GM12878 (cell line): ENCODE data around the gene NR2F1-AS1. TPM values are rescaled to one million over a fixed set of nuclear protein-coding genes. Genes with fewer than 3 reads are reported as not detected.

ENCODE experiments used
- ATAC-seq: fragments of 200-7000 bp; cut with Tn5 transposase; 3 replicates; pipeline ENCODE4 v1.9.1; 2020; ENCODE audit warnings: mild to moderate bottlenecking, moderate library complexity
- BruUV-seq: library from RNA; stranded (reverse); fragments of 400-500 nt; replicated peaks from 2 replicates; lab custom pipeline; 2021; lab: Mats Ljungman, UMichigan
- CTCF ChIA-PET: fragments of 300-600 bp; sonication (Branson Sonifier 250); formaldehyde crosslinking; extraction: SDS; loops from one replicate; lab custom pipeline; 2021; ENCODE audit warnings: inconsistent platforms; lab: Yijun Ruan, JAX
- POLR2A ChIA-PET: fragments of 350-600 bp; formaldehyde crosslinking; extraction: SDS; loops from one replicate; lab custom pipeline; 2021; ENCODE audit warnings: inconsistent platforms; lab: Charles Lee
- RAD21 ChIA-PET: fragments of 300-600 bp; sonication (Branson Sonifier 250); formaldehyde crosslinking; loops from one replicate; lab custom pipeline; 2023; ENCODE audit warnings: antibody characterized with exemption; ENCODE audit not compliant: unreplicated experiment; lab: Charles Lee
- SMC1A ChIA-PET: fragments of 300-600 bp; sonication (Branson Sonifier 250); formaldehyde crosslinking; loops from one replicate; lab custom pipeline; 2023; ENCODE audit not compliant: unreplicated experiment, uncharacterized antibody; lab: Charles Lee
- DNase-seq: peaks from one replicate; pipeline ENCODE4 v3.0.0-alpha.2; 2011; ENCODE audit warnings: low read depth, low spot score
- FAIRE-seq: peaks from 3 replicates; lab custom pipeline; 2011; peaks lifted over from hg19 to GRCh38; lab: Jason Lieb, UNC
- H2AFZ ChIP-seq: 2 replicates; pipeline ENCODE4 v1.6.0; 2011; ENCODE audit warnings: low read depth, low read length, control low read depth; ENCODE audit not compliant: control insufficient read depth
- H3K27ac ChIP-seq: 2 replicates; pipeline ENCODE4 v1.5.1; 2011; ENCODE audit warnings: control low read depth; ENCODE audit not compliant: control insufficient read depth, insufficient read depth
- H3K27me3 ChIP-seq, 2 experiments: replicated peaks in 1 of 2; 2 replicates each; pipeline versions ENCODE4 v1.6.0 to v1.6.1; 2011; ENCODE audit warnings: low read length in 1 of 2; ENCODE audit not compliant: control insufficient read depth in 2 of 2, insufficient read depth in 2 of 2
- H3K36me3 ChIP-seq, 2 experiments: 2 replicates each; pipeline ENCODE4 v1.5.1; 2011; ENCODE audit warnings: low read length in 1 of 2; ENCODE audit not compliant: control insufficient read depth in 2 of 2, insufficient read depth in 2 of 2
- H3K4me1 ChIP-seq: 2 replicates; pipeline ENCODE4 v1.6.1; 2011; ENCODE audit warnings: mild to moderate bottlenecking, low read length, moderate library complexity, mixed read lengths; ENCODE audit not compliant: control insufficient read depth, insufficient read depth
- H3K4me2 ChIP-seq: 2 replicates; pipeline ENCODE4 v1.6.0; 2011; ENCODE audit warnings: control low read depth; ENCODE audit not compliant: control insufficient read depth, insufficient read depth
- H3K4me3 ChIP-seq: fragments of 200-600 bp; sonication (generic); 2 replicates; pipeline ENCODE4 v1.5.1; 2016
- H3K79me2 ChIP-seq: 2 replicates; pipeline ENCODE4 v1.6.0; 2011; ENCODE audit warnings: low read length; ENCODE audit not compliant: control insufficient read depth, insufficient read depth
- H3K9ac ChIP-seq: 2 replicates; pipeline ENCODE4 v1.8.0; 2011; ENCODE audit warnings: low read length, control low read depth, mixed read lengths; ENCODE audit not compliant: control insufficient read depth, insufficient read depth
- H3K9me3 ChIP-seq: replicated peaks from 3 replicates; pipeline ENCODE4 v1.5.1; 2011; ENCODE audit warnings: mild to moderate bottlenecking, low read length; ENCODE audit not compliant: control insufficient read depth, insufficient read depth
- H4K20me1 ChIP-seq: 2 replicates; pipeline ENCODE4 v1.6.0; 2011; ENCODE audit not compliant: control insufficient read depth, insufficient read depth
- JUND ChIP-seq: IDR thresholded peaks from 2 replicates; pipeline ENCODE4 v1.6.1; 2012; ENCODE audit warnings: low read depth, mild to moderate bottlenecking, low read length, improper control_type of control experiment, moderate library complexity
- KAT2A ChIP-seq: conservative IDR thresholded peaks from 2 replicates; pipeline ENCODE4 v1.6.1; 2011; ENCODE audit warnings: low read depth, low read length; ENCODE audit not compliant: control insufficient read depth
- RFX5 ChIP-seq: IDR thresholded peaks from 2 replicates; pipeline ENCODE4 v1.6.1; 2011; ENCODE audit warnings: low read depth, low read length, improper control_type of control experiment
- SPI1 ChIP-seq: IDR thresholded peaks from 2 replicates; pipeline ENCODE4 v1.6.1; 2011; ENCODE audit warnings: low read depth, mild to moderate bottlenecking, low read length, moderate library complexity, borderline replicate concordance; ENCODE audit not compliant: insufficient read depth
- in situ Hi-C: fragments of 300-500 bp; cut with MboI; formaldehyde crosslinking; loops from 9 replicates; pipeline ENCODE4 v1.14.3; 2018; ENCODE audit warnings: mixed read lengths
- intact Hi-C: fragments of 100-400 bp; cut with micrococcal nuclease; formaldehyde crosslinking; loops from one replicate; pipeline ENCODE4 v1.14.2; 2022; ENCODE audit not compliant: unreplicated experiment
- polyA plus RNA-seq, 11 experiments: library from polyadenylated mRNA; depleted of rRNA in 4 of 11; unstranded in 6 of 11; stranded (reverse) in 5 of 11; fragments of >200 nt; fragmentation: Nextera tagmentation in 4 of 11; fragmentation: Illumina TruSeq in 1 of 11; extraction: Ambion mirVana in 4 of 11; extraction: Trizol in 1 of 11; gene quantifications; 1 replicate in 1 of 11; 2 replicates in 10 of 11; pipeline versions ENCODE4 v1.2.1 to v1.2.3, GENCODE V29; 2011 to 2016; ENCODE audit warnings: inconsistent platforms in 2 of 11, missing spikeins in 2 of 11, low read depth in 1 of 11
- total RNA-seq, 4 experiments: library from RNA; depleted of rRNA in 3 of 4; stranded (reverse); fragments of >200 nt in 3 of 4; fragmentation: Illumina TruSeq in 1 of 4; extraction: Trizol in 1 of 4; gene quantifications; 2 replicates each; pipeline versions ENCODE4 v1.2.1 to v1.2.3, GENCODE V29; 2013 to 2021
- TF ChIP-seq, protein P1 (sequence below): fragments of 450-650 bp; IDR thresholded peaks from 2 replicates; pipeline ENCODE4 v1.6.1; 2016; ENCODE audit warnings: mild to moderate bottlenecking, moderate library complexity, borderline replicate concordance
- TF ChIP-seq, protein P2 (sequence below): fragments of 450-650 bp; IDR thresholded peaks from 2 replicates; pipeline ENCODE4 v1.6.1; 2017; ENCODE audit warnings: mild to moderate bottlenecking, low read depth, inconsistent platforms; ENCODE audit not compliant: poor library complexity, severe bottlenecking

Gene NR2F1-AS1
- total and polyA plus RNA-seq, 10 of the 15 experiments (the other 5 are each of a cell fraction or from before 2014, with no cell fraction given), result 0.11 to 0.85 (median 0.27) TPM

DNA sequence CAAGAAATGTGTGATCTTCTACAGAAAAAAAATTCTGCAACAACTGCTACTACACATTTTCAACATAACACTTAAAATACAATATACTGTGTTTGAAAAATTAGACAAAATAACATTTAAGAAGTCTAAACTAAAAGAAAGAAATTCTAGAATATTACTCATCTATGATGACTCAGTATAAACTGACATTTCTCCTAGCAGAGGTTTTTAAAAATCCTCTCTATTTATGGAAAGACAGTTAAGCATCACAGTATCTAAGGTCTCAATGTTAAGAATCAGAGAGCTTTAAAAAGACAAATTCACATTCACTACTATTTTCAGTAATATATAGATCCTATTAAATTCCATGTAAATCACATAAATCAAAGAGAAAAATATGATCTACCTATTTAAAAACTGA, 61.3 kb downstream of the NR2F1-AS1 start:
- Histone ChIP-seq H3K9ac (no peak overlapping the region), H3K79me2 (no peaks in the 10 kb centered on the region), H3K36me3 (no peaks in the 10 kb centered on the region), H3K4me3 (no peak overlapping the region), H4K20me1 (no peaks in the 10 kb centered on the region), H3K27me3 (no peaks in the 10 kb centered on the region)
- DNase-seq (no peak), FAIRE-seq (no peak)
- CTCF ChIA-PET, result no interaction called here
- no TSS peak for BruUV-seq
- intact Hi-C loops (no loop called here), in situ Hi-C loops (no loop called here)
- SMC1A ChIA-PET, result no interaction called here
- TF ChIP-seq SPI1 (no peak), JUND (no peak), KAT2A (no peak), RFX5 (no peak)
- TF ChIP-seq, protein P1, sequence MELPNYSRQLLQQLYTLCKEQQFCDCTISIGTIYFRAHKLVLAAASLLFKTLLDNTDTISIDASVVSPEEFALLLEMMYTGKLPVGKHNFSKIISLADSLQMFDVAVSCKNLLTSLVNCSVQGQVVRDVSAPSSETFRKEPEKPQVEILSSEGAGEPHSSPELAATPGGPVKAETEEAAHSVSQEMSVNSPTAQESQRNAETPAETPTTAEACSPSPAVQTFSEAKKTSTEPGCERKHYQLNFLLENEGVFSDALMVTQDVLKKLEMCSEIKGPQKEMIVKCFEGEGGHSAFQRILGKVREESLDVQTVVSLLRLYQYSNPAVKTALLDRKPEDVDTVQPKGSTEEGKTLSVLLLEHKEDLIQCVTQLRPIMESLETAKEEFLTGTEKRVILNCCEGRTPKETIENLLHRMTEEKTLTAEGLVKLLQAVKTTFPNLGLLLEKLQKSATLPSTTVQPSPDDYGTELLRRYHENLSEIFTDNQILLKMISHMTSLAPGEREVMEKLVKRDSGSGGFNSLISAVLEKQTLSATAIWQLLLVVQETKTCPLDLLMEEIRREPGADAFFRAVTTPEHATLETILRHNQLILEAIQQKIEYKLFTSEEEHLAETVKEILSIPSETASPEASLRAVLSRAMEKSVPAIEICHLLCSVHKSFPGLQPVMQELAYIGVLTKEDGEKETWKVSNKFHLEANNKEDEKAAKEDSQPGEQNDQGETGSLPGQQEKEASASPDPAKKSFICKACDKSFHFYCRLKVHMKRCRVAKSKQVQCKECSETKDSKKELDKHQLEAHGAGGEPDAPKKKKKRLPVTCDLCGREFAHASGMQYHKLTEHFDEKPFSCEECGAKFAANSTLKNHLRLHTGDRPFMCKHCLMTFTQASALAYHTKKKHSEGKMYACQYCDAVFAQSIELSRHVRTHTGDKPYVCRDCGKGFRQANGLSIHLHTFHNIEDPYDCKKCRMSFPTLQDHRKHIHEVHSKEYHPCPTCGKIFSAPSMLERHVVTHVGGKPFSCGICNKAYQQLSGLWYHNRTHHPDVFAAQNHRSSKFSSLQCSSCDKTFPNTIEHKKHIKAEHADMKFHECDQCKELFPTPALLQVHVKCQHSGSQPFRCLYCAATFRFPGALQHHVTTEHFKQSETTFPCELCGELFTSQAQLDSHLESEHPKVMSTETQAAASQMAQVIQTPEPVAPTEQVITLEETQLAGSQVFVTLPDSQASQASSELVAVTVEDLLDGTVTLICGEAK, result no peak
- TF ChIP-seq, protein P2, sequence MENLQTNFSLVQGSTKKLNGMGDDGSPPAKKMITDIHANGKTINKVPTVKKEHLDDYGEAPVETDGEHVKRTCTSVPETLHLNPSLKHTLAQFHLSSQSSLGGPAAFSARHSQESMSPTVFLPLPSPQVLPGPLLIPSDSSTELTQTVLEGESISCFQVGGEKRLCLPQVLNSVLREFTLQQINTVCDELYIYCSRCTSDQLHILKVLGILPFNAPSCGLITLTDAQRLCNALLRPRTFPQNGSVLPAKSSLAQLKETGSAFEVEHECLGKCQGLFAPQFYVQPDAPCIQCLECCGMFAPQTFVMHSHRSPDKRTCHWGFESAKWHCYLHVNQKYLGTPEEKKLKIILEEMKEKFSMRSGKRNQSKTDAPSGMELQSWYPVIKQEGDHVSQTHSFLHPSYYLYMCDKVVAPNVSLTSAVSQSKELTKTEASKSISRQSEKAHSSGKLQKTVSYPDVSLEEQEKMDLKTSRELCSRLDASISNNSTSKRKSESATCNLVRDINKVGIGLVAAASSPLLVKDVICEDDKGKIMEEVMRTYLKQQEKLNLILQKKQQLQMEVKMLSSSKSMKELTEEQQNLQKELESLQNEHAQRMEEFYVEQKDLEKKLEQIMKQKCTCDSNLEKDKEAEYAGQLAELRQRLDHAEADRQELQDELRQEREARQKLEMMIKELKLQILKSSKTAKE, result no peak
- TF ChIP-seq, all 136 proteins: peak for 0
- POLR2A ChIA-PET, result interaction anchor here (0.6 kb wide), 1 partner anchor 44 kb away, joined by 6 read pairs; no protein-coding TSS in a partner anchor
- RAD21 ChIA-PET, result no interaction called here
- no peak overlapping the region for H2AFZ ChIP-seq
- H3K9me3 ChIP-seq, result no peaks in the 10 kb centered on the region
- no peak for ATAC-seq
- H3K4me1 ChIP-seq, result no peaks in the 10 kb centered on the region
- no peak overlapping the region for H3K27ac ChIP-seq
- no peak overlapping the region for H3K4me2 ChIP-seq
